ENCODE measurements around the gene IQCN. TPM values are rescaled to one million over a fixed set of nuclear protein-coding genes. Genes with fewer than 3 reads are reported as not detected.

The IQCN gene
- total RNA-seq, 1 donor from 2014 or later, result 0.47 TPM

DNA sequence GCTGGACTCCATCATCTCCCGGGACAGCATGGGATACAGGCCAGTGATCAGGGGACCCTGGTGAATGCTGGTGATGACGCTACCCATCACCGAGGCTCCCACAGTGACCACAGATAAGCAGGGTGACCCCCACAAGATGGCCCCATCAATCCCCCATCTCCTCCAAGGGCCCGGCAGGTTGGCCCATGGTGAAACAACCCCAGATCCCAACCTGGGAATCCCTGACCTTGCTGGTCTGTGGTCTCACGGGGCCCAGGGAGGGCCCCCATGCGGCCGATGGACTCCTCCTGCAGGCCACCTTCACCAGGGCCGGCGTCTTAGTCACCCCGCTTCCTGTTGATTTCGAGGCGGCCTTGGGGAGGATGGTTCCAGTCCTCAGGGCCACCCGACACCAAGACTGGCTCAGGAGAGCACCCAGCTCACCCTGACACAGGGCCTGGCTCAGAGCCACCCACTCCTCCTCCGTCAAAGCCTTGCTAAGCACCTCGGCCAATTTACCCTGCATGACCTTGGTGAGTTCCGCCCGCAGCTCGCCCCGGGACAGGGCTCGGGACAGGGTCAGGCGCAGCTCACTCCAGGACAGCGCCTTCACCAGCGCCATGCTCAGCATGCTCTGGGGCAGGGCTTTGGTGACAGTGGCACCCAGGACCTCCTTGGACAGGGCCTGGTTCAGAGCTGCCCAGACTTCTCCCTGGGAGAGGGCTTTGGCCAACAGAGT lies 10.0 kb downstream of the IQCN start:
- no peak for DNase-seq

DNA sequence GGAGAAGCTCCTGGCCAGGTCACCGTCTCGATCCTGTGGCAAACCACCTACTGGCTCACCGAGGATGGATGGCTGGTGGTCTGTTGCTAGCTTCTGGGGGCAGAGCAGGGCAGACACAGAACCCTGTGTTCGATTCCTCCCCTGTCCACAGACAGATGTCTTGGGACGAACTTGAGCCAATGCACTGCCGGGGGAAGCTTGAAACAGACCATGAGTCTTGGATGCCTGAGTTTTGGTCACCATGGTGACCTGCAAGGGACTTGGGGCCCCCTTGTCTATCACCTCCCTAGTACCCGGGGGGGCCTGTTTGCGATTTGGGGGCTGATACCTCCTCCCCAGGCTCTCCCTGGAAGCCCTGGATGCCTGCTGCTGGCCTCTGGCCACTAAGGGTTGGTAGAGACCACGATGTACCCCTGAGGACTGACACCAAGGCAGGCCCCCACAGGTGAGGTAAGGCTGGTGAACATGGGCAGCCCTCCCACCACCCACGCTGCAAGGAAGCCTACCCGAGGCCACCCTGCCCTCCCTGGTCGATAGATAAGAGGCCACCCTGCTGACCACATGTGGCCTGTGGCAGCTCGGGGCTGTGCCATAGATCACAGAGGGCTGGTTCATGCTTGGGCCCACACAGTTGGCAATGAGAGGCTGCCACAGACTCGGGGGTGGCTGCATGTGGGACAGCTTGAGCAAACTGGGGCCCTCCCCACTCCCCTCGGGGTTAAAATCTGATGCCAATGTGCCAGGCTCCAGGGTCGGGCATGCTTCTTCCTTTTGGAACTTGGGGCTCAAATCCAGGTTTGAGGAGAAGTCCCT lies 10.7 kb downstream of the IQCN start:
- no peak for DNase-seq

DNA sequence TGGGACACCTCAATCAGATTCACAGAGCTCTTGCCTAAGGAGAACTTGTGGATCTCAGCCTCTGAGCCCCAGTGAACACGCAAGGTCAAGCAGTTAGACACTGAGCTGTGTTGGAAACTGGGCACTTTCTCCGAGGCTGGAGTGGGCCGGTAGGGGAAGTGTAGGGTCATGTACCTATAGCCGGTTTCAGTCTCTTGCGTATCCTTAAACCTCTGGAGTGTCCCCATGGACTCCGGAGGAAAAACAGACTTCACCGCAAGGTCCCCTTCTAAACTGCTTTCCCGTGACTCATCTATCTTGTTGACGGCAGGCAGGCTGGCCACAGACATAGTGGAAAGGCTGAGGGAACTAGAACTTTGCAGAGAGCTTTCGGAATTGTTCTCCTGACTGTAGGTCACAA lies 11.3 kb downstream of the IQCN start:
- no peak for DNase-seq

DNA sequence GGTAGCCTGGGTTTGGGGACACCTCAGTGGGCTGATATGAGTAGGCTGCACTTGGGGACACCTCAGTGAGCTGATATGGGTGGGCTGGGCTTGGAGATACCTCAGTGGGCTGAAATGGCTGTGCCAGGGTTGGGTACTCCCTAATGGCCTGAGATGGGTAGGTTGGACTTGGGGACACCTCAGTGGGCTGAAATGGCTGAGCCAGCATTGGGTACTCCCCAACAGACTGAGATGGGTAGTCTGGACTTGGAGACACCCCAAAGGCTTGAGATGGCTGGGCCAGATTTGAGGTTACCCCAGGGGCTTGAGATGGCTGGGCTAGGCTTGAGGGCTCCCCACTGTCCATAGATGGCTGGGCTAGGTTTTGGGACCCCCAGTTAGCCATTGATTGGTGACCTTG lies 12.1 kb downstream of the IQCN start:
- no peak for DNase-seq

DNA sequence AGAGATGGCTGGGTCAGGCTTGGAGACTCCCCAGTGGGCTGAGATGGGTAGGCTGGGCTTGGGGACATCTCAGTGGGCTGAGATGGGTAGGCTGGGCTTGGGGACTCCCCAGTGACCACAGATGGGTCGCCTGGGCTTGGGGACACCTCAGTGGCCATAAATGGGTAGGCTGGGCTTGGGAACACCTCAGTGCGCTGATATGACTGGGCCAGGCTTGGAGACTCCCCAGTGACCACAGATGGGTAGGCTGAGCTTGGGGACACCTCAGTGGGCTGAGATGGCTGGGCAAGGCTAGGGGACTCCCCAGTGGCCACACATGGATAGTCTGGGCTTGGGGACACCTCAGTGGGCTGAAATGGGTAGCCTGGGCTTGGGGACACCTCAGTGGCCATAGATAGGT lies 12.8 kb downstream of the IQCN start:
- no peak for DNase-seq

DNA sequence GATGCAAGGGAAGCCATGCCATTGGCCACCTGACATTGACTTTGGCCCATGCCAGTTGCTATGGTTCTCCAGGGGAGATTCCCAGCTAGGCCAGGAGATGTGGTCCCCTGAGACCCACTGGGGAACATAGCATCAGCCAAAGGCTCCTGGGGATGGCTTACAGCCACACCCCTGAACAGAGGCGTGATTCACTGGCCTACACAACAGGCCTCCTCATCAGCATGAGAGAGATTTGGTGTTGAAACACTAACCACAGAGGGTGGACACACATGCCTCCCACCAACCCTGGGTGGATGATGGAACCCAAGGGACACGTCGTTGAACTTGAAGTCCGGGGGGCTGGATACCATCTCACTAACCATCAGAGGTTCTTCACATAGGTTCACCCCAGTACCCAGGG lies 14.4 kb downstream of the IQCN start:
- DNase-seq, result no peak

DNA sequence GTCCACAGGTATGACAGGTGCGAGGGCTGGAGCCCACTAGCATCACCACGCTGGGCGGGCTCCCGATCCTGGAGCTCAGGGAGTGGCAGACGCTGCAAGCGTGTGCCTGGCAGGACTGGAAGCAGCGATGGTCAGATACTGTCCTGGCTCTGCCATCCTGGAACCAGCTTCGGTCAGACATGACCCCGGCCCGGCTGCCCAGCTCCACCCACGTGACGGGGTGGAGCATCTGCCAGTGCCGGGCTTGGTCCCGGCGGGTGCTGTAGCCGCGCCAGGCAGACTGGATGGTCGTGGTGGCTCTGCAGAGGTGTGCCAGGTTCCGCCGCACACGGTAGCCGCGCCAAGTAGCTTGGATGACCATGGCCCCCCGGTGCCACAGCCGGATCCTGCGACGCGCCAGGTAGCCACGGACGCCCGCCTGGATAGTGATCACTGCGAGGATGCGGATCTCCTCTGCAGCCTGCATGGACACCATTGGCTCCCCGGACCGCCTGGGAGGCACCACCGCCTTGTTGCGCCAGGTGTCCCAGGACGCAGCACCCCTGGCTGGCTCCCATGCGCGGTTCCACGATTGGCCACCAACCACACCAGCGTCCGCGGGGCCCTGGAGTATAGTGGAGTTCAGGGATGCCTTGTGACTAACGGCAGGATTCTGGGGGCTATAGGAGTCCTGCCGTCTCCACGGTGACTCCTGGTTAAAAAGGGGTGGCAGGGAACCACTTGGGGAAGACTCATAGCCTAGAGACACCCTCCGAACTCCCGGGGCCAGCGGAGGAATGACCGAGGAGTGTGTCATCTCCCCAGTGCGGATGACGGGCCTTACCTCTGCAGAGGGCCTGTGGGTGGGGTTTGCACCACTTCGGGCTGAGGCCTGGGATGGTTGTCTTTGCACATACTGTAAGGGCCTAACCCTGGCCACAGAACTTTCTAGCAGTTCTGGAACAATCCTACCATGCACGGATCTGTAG lies 16.5 kb downstream of the IQCN start:
- no peak for DNase-seq

DNA sequence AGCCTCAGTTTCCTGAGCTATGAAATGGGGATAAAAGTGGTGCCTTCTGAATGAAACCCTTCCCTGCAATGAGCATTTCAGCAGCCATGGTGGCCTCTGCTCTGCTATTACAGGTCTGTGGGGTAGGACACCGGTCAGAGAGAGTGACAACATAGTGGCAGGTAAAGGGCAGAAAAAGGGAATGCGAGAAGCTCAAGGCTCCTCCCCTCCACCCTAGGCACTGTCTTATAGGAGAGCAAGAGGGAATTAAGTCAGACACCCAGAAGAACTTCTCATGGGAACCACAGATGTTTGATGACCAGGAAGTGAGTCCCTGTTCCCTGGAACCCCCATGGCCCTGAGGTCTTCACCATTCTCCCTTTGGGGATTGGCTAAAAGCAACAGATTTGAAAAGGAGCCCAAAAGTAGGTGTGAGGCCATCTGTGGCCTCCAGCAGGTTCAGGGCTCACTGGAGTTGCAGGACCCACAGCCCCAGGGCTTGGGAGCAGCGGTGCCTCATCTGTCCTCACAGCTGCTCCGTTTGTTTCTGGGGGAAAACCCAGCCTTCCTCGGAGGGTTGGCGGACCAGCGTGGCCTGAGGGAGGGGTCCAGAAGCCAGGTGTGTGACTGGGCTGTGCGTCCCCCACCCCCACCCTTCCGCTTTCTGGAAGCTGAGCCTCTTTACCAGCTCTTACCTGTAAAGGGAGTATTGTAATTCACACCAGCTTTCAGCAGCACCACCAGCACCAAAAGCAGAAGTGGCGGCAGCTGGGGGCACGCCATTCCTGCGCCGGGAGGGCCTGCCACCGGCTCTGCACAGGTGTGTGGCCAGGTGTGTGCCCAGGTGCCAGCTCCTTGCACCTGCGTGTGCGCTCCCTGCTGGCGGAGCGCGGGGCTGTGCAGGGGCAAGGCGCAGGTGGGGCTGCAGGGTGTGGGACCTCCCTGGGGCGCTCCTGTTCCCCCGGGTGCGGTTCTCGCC lies 19.4 kb downstream of the IQCN start:
- DNase-seq, result no peak

DNA sequence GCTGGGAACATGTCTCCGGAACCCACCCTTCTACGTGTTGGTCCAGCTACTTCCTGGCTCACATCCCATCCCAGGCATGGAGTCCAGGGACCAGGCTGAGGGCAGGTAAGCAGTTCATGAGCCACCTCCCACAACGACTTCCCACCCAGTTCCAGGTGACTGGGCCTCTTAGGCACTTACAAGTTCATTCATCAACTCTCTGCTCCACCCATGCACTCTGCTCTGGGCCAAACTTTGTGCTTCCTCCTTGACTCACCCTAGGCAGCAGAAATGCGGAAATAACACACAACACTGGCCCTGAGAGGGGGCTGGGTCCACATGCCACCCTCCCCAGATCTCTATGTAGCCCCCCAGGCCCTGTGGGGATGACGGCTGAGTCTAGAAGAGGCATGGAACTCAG lies 20.5 kb downstream of the IQCN start:
- no peak for DNase-seq

DNA sequence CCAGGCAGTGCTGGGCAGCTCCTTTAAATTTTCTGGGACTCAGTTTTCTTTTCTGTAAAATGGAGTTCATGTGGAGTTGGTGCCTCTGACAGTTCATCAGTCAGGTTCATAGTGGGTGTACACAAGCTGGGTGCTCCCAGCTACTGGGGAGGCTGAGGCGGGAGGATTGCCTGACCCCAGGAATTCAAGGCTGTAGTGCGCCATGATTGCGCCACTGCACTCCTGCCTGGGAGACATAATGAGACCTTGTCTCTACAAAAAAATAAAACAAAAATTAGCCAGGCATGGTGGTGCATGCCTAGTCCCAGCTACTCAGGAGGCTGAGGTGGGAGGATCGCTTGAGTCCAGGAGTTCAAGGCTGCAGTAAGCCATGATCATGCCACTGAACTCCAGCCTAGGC lies 21.1 kb downstream of the IQCN start:
- DNase-seq, result no peak

DNA sequence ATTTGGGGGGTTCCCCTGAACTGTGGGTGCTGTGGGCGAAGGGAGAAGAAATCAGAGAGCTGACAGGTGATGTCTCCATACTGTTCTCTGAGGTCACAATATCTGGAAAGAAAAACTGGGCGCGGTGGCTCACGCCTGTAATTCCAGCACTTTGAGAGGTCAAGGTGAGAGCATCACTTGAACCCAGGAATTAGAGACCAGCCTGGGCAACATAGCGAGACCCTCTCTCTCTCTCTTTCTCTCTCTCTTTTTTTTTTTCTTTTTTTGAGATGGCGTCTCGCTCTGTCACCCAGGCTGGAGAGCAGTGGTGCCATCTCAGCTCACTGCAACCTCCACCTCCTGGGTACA lies 21.9 kb downstream of the IQCN start:
- no peak for DNase-seq

DNA sequence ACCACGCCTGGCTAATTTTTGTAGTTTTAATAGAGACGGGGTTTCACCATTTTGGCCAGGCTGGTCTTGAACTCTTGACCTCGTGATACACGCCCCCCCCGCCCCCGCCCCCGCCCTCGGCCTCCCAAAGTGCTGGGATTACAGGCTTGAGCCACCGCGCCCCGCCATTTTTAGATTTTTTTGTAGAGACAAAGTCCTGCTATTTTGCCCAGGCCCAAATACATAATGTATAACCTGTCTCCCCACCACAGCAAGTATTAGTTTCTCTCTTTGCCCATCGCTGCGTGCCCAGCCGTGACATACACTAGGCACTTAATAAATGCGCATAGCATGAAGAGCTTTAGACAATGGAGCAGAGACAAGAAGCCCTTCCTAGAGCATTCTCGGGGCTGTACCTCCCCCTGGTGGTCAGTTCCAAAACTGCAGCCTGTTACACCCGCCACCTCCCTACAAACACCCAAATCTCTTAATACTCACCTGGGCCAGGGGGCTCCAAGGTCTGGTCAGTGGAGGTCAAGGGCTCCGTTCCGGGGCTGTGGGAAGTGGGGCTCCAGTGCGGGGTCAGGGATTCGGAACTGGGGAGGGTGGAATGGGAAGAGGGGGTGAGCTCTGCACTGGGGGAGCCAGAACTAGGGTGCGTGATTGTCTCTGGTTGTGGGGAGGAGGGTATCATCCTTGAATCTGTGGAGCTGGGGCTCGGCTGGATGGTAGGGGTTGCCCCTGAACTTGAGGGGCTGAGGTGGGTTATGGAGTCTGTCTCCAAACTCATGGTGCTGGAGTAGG lies 22.5 kb downstream of the IQCN start:
- DNase-seq, result peak; percentile 47

DNA sequence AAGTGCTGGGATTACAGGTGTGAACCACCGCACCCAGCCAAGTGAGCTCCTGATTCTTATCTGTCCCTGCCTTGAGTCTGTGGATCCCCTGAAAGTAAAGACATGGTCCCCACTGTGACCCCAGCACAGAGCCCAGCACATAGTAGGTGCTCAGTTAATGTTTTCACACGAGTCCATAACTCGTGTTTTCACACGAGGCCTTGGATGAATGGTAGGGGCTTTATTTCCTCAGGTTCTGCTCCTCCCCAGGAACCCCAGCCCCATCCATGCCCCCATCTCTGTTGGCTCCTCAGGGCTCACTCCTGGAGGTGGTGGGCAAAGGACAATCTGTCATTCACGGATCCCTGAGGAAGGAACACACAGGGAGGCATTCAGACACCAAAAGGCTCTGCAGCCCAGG lies 24.4 kb downstream of the IQCN start:
- DNase-seq, result no peak

DNA sequence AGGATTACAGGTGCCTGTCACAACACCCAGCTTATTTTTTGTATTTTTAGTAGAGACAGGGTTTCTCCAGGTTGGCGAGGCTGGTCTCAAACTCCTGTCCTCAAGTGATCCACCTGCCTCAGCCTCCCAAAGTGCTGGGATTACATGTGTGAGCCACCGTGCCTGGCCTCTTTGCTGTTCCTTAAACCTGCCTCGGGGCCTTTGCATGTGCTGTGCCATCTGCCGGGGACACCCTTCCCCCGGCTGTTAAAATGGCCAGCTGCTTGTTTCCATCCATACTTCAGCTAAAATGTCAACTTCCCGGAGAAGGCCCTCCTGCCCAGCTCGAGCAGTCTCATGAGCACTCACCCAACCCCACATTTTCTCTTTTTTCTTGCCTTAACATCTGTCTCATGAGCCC lies 29.0 kb downstream of the IQCN start:
- no peak for DNase-seq

DNA sequence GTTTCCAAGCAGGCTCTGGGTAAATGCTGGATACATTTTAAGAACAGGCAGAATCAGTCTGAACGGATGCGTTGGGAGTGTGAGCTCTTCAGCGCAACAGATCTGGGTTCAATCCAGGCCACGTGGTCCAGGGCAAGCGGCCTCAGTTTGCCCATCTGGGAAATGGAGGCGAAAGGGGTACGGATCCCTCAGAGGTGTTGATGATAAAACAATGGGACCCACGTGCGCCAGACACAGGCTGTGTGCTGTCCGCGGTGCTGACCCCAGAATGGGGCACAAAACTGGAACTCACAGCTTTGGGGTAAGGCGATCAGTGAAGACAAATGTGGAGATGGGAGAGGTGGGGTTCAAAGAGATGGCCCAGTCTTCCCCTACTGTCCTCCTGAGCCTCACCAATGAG lies 34.9 kb downstream of the IQCN start:
- DNase-seq, result no peak

DNA sequence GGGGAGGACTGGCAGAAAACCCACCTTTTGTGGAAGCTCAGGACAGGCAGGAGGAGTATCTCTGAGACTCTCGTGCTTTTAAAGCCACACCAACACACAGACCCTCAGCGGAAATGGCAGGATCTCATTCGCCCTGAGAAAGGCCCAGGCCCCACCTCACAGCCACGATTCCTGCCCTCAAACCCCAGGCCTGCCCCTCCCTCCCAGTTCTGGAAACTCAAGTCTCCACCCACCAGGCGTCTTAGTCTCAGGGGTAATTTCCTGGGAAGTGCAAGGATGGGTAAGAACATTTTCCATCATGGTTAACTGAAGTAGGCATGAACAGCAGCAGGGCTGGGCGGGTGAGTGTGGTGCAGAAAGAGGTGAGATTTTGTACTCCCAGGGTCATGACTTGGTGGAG lies 40.1 kb downstream of the IQCN start:
- DNase-seq, result no peak

DNA sequence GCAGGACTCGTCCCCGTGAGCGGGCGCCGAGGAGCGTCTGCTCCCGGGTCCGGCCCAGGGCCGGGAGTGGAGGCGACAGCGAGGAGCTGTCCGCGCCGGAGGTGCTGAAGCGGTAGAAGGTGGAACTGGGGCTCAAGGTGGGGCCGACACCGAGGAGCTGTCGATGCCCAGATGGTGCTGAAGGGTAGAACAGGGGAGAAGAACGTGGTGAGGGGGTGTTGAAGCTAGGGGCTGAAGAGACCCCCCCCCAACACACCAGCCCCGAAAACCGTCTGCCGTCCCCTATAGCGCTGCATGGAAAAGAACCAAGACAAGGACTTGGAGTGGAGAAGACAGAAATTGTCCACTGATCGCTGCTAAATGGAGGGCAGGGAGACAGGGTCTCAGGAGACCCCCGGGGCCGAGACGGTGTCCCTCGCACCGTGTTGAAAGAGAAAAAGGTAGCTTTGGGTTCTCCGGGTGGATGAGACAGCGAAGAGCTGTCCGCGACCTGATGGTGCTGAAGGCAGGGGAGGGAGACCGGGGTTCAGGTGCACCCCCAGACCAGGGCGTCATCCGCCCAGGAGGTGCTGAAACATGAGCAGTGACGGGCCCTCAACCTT lies 40.9 kb downstream of the IQCN start:
- DNase-seq, result no peak

DNA sequence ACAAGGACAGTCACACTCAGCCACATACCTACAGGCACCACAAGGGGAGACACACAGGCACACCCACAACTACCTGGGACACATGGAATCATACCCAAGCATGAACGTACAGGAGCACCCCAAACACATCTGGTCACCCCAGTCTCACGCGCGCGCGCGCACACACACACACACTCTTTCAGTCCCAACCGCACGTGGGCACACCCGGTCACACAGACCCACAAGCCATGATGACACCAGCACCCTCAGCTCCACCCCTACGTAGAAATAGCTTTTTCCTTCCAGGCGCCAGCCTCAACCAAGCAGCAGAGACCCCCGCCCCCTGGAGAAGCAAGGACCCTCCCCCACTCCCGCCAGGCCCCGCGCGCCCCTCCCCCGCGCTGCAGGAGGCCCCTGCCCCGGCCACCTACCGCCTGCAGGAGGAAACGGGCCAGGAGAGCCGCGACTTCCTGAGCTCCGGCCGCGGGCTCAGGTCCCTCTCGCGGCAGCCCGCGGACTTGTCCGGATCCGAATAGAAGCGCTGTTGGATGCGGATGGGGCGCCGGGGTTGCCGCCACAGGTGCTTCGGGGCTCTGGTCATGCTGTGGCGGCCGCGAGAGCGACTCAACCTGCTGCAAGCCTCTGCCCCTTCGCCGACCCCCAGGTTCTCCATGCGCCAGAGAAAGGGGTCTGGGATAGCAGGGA lies 41.6 kb downstream of the IQCN start:
- DNase-seq, result no peak

DNA sequence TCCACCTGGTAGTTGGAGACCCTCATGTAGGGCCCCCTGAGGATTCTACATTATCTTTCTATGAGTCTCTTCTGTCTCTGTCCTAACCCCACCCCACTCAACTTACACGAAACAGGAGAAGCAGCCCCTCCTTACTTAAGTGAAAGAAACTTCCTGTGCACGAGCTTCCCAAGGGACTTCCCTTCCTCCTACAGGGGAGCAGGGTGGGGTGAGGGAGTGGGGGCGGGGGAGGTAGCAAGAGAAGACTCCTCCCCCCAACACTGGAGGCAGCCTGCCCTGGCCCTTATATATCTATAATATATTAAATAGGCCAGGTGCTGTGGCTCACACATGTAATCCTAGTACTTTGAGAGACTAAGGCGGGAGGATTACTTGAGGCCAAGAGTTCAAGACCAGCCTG lies 42.5 kb downstream of the IQCN start:
- no peak for DNase-seq

All from occipital lobe (tissue), 2 donors.